Neural cell (in vitro differentiated cells): ENCODE data around the gene AOC2.

Experiments used
- CTCF ChIP-seq: fragments of 450-650 bp; IDR thresholded peaks from 2 replicates; pipeline ENCODE4 v1.5.1; 2014; ENCODE audit warnings: antibody characterized with exemption, mild to moderate bottlenecking, moderate library complexity; ENCODE audit not compliant: poor library complexity, severe bottlenecking
- EP300 ChIP-seq: fragments of 450-650 bp; conservative IDR thresholded peaks from 2 replicates; pipeline ENCODE4 v1.6.1; 2014; ENCODE audit warnings: antibody characterized with exemption, mild to moderate bottlenecking, moderate library complexity; ENCODE audit not compliant: poor library complexity, severe bottlenecking
- POLR2AphosphoS5 ChIP-seq: IDR thresholded peaks from 2 replicates; pipeline ENCODE4 v1.6.1; 2012

GRCh38 chr17:42849031-42849430 is 4.7 kb downstream of the AOC2 start:
- TF ChIP-seq CTCF = no peak
- no peak for TF ChIP-seq POLR2AphosphoS5
- no peak for TF ChIP-seq EP300
